Activated CD8-positive, alpha-beta memory T cell treated with anti-CD3 and anti-CD28 coated beads, Interleukin-2, amount 10 ng/mL, durations not matched to agents 7 days and 5 days (primary cell): ENCODE data around the gene ABCC2. TPM values are rescaled to one million over a fixed set of nuclear protein-coding genes. Genes with fewer than 3 reads are reported as not detected.
A peak's percentile ranks its signal among the peaks of the same experiment; 100 is the strongest.

Source experiments
- ATAC-seq: fragments of 150-1000 bp; cut with Tn5 transposase; one replicate; pipeline ENCODE4 v1.10.0; 2021; ENCODE audit warnings: moderate library complexity
- CTCF ChIA-PET: fragments of 350-600 bp; sonication (Branson Sonifier 250); formaldehyde crosslinking; loops from one replicate; lab custom pipeline; 2021; ENCODE audit warnings: antibody characterized with exemption; lab: Charles Lee
- DNase-seq: peaks from one replicate; pipeline ENCODE4 v3.0.0-alpha.2; 2020
- H3K27ac Mint-ChIP-seq: one replicate; pipeline ENCODE4 v1.8.0; 2021; ENCODE audit warnings: mild to moderate bottlenecking, mixed read lengths
- H3K27me3 Mint-ChIP-seq: one replicate; pipeline ENCODE4 v1.8.0; 2021; ENCODE audit warnings: mixed read lengths
- H3K36me3 Mint-ChIP-seq: one replicate; pipeline ENCODE4 v1.8.0; 2021; ENCODE audit warnings: mild to moderate bottlenecking, mixed read lengths
- H3K4me1 Mint-ChIP-seq: one replicate; pipeline ENCODE4 v1.8.0; 2021; ENCODE audit warnings: mixed read lengths
- H3K4me3 Mint-ChIP-seq: one replicate; pipeline ENCODE4 v1.8.0; 2021; ENCODE audit warnings: mild to moderate bottlenecking, moderate library complexity, mixed read lengths
- H3K9me3 Mint-ChIP-seq: one replicate; pipeline ENCODE4 v1.8.0; 2022; ENCODE audit warnings: low read depth, mixed read lengths
- total RNA-seq, 2 experiments: library from RNA; stranded (reverse); gene quantifications; one replicate each; pipeline ENCODE4 v1.2.3, GENCODE V29; 2021

The ABCC2 gene
- total RNA-seq, 2 experiments from 2014 or later, result 0.82 to 0.85 TPM

- no peak overlapping the region for H3K4me3 Mint-ChIP-seq
- ATAC-seq (no peak), DNase-seq (no peak)
- no peaks in the 10 kb centered on the region for H3K4me1 Mint-ChIP-seq
- H3K27ac Mint-ChIP-seq, result no peak overlapping the region
- H3K9me3 Mint-ChIP-seq, result peaks cover 5% of the 10 kb centered on the region
- H3K27me3 Mint-ChIP-seq, result no peaks in the 10 kb centered on the region
- CTCF ChIA-PET, result no interaction called here
- H3K36me3 Mint-ChIP-seq, result peaks cover 64% of the 10 kb centered on the region
Measured at GRCh38 chr10:99758211-99758891, 24.1 kb upstream of the ABCC2 start.

GRCh38 chr10:99760321-99760720, 22.1 kb upstream of the ABCC2 start:
- Mint-ChIP-seq H3K36me3 (peaks cover 62% of the 10 kb centered on the region), H3K27me3 (no peaks in the 10 kb centered on the region), H3K9me3 (peaks cover 6% of the 10 kb centered on the region), H3K27ac (no peak overlapping the region), H3K4me3 (no peak overlapping the region), H3K4me1 (peaks cover 4% of the 10 kb centered on the region)
- DNase-seq (no peak), ATAC-seq (no peak)
- CTCF ChIA-PET, result no interaction called here

DNA sequence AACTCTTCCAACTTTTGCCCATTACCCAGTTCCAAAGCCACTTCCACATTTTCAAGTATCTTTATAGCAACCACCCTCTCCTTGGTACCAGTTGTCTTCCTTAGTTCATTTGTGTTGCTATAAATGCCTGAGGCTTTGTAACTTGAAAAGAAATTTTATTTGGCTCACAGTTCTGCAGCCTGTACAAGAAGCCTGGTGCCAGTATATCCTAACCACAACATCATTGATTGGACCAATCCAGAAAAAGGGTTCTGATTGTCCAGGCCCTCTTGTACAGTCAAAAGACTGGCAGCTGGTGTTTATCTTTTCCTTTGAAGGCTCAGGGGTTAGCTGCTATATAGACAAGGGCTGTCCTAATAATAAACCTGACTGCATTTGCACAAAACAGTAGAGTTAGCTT, 21.1 kb upstream of the ABCC2 start:
- Mint-ChIP-seq H3K36me3 (peaks cover 53% of the 10 kb centered on the region), H3K27ac (no peak overlapping the region), H3K27me3 (no peaks in the 10 kb centered on the region), H3K9me3 (peaks cover 6% of the 10 kb centered on the region), H3K4me3 (no peak overlapping the region), H3K4me1 (peaks cover 14% of the 10 kb centered on the region)
- ATAC-seq (no peak), DNase-seq (no peak)
- CTCF ChIA-PET, result no interaction called here

DNA sequence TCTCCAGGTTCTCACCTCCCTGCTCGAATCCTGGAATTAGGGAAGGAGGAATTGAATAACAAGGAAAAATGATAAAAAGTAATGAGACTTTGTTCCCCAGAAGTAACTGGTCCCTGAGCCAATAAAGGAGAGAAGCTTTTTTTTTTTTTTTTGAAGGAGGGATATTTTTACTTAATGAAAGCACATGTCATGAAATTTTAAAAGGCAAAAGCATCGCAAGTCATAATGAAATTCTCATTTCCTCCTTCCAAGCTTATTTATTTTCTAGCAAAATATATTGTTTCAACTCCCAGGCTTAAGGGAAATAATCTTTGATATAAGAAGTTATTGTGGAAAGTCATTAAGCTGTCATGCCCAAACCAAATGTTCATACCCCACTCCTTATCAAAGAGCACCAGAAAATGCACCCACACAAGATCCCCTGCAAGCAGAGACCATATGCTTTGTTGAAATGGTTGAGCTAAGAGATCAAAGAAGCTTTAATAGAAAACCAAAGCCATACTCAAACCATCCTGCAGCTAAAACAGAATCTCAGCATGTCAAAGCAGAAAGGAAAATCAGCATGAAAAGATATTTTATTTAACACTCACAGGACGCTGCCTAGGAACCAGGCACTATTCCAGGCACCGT, 16.7 kb upstream of the ABCC2 start:
- Mint-ChIP-seq H3K27me3 (peaks cover 2% of the 10 kb centered on the region), H3K9me3 (peaks cover 6% of the 10 kb centered on the region), H3K4me3 (no peak overlapping the region), H3K36me3 (peaks cover 22% of the 10 kb centered on the region), H3K4me1 (peaks cover 22% of the 10 kb centered on the region), H3K27ac (peak overlapping the region; percentile 24)
- DNase-seq, result no peak
- CTCF ChIA-PET, result interaction anchor here (0.6 kb wide), 1 partner anchor 138 kb away, joined by 3 read pairs; no protein-coding TSS in a partner anchor
- ATAC-seq, result no peak

GRCh38 chr10:99766302-99766681, 16.1 kb upstream of the ABCC2 start:
- H3K9me3 Mint-ChIP-seq, result peaks cover 6% of the 10 kb centered on the region
- peaks cover 22% of the 10 kb centered on the region for H3K4me1 Mint-ChIP-seq
- peaks cover 18% of the 10 kb centered on the region for H3K36me3 Mint-ChIP-seq
- H3K4me3 Mint-ChIP-seq, result no peak overlapping the region
- CTCF ChIA-PET, result no interaction called here
- ATAC-seq, result peak; percentile 68
- DNase-seq, result peak; percentile 78
- peaks cover 2% of the 10 kb centered on the region for H3K27me3 Mint-ChIP-seq
- no peak overlapping the region for H3K27ac Mint-ChIP-seq

DNA sequence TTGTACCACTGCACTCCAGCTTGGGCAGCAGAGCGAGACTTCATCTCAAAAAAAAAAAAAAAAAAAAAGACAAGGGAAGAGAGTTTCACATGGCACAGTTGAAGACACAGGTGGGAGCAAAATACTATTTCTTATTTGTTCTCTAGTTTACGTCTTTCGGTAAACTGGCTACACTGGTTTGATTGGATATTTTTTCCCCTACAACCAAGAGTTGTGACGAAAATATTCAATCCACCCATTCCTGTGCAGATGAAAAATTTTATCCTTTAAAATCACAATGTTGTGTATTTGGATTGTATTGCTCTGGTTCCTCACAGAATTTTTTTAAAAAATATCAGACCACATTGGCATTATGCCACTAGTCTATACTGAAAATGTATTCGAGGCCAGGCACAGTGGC, 14.5 kb upstream of the ABCC2 start:
- H3K27ac Mint-ChIP-seq, result no peak overlapping the region
- no peak overlapping the region for H3K4me3 Mint-ChIP-seq
- H3K27me3 Mint-ChIP-seq, result peaks cover 2% of the 10 kb centered on the region
- CTCF ChIA-PET, result interaction anchor here (0.7 to 0.9 kb wide), 2 partner anchors 36 to 343 kb away, joined by 3 to 4 read pairs; partner anchors contain the start of genes COX15 and CUTC
- peaks cover 9% of the 10 kb centered on the region for H3K36me3 Mint-ChIP-seq
- peaks cover 1% of the 10 kb centered on the region for H3K9me3 Mint-ChIP-seq
- ATAC-seq (no peak), DNase-seq (no peak)
- peaks cover 22% of the 10 kb centered on the region for H3K4me1 Mint-ChIP-seq

DNA sequence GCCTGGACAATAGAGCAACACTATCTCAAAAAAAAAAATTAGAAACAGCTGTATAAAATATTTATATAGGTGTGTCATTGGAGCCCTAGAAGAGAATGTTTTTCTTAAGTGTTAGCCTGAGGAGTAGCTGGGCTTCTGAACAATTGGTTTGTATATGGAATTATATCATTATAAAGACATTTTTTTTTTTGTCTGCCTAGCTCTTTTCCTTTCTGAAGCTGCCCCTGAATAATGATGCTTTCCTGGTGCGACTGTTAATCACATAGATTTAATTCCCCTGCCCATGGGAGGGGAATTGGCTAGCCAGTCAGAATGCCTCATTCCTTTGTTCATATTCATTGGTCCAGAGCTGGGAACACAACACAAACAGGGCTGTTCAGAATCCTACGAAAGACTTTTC, 13.9 kb upstream of the ABCC2 start:
- H3K36me3 Mint-ChIP-seq, result peaks cover 7% of the 10 kb centered on the region

DNA sequence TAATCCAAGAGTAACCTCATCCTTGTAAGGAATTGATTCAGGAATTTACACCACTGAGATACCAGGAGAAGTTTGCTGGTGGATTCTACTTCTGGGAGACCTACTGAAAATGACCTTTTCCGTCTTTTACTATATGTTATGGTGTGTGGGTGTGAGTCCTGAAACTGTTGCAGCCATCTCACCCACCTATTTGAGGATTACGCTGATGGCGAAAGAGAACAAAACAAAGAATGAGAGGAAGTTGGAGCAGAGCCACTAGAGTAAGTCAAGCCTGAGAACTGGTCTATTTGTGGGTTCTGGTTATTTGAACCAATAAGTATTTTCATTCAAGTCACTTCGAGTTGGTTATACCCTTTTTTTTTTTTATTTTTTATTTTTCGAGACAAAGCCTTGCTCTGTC, 12.7 kb upstream of the ABCC2 start:
- Mint-ChIP-seq H3K4me3 (no peak overlapping the region), H3K27ac (no peak overlapping the region), H3K36me3 (no peaks in the 10 kb centered on the region), H3K9me3 (no peaks in the 10 kb centered on the region), H3K4me1 (peaks cover 19% of the 10 kb centered on the region), H3K27me3 (peaks cover 2% of the 10 kb centered on the region)
- ATAC-seq (no peak), DNase-seq (no peak)
- CTCF ChIA-PET, result no interaction called here

More for the DNA sequence above, 13.9 kb upstream of the ABCC2 start:
- CTCF ChIA-PET, result interaction anchor here (0.9 to 1.3 kb wide), 2 partner anchors 37 to 78 kb away, joined by 4 read pairs; partner anchors contain the start of genes COX15 and CUTC
- DNase-seq (no peak), ATAC-seq (no peak)
- Mint-ChIP-seq H3K9me3 (no peaks in the 10 kb centered on the region), H3K4me3 (no peak overlapping the region), H3K27ac (no peak overlapping the region), H3K4me1 (peaks cover 22% of the 10 kb centered on the region), H3K27me3 (peaks cover 2% of the 10 kb centered on the region)

GRCh38 chr10:99770408-99771045, 11.9 kb upstream of the ABCC2 start:
- ATAC-seq (no peak), DNase-seq (no peak)
- H3K27me3 Mint-ChIP-seq, result peaks cover 2% of the 10 kb centered on the region
- H3K27ac Mint-ChIP-seq, result no peak overlapping the region
- CTCF ChIA-PET, result no interaction called here
- H3K4me3 Mint-ChIP-seq, result no peak overlapping the region
- no peaks in the 10 kb centered on the region for H3K9me3 Mint-ChIP-seq
- H3K4me1 Mint-ChIP-seq, result peaks cover 16% of the 10 kb centered on the region
- H3K36me3 Mint-ChIP-seq, result no peaks in the 10 kb centered on the region

DNA sequence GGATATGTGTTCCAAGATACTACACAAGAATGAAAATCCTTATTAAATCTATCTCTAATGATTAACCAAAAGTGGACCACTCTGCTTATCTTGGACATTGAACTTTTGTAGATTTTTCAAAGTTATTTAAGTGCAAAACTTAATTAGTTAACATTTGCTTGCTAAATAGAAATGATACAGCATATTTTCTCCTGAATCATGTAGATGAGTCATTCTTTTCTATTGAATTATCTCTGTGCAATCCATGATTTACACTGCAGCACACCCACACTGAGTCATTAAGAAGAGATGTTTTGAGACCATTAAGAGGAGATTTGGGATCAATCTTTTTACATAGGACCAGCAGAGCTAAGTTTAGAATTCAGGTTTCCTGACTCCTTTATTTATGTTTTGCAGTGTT, 6.6 kb upstream of the ABCC2 start:
- ATAC-seq (no peak), DNase-seq (no peak)
- Mint-ChIP-seq H3K9me3 (no peaks in the 10 kb centered on the region), H3K27ac (no peak overlapping the region), H3K4me1 (peaks cover 11% of the 10 kb centered on the region), H3K4me3 (no peak overlapping the region), H3K36me3 (no peaks in the 10 kb centered on the region), H3K27me3 (peaks cover 3% of the 10 kb centered on the region)
- CTCF ChIA-PET, result no interaction called here

DNA sequence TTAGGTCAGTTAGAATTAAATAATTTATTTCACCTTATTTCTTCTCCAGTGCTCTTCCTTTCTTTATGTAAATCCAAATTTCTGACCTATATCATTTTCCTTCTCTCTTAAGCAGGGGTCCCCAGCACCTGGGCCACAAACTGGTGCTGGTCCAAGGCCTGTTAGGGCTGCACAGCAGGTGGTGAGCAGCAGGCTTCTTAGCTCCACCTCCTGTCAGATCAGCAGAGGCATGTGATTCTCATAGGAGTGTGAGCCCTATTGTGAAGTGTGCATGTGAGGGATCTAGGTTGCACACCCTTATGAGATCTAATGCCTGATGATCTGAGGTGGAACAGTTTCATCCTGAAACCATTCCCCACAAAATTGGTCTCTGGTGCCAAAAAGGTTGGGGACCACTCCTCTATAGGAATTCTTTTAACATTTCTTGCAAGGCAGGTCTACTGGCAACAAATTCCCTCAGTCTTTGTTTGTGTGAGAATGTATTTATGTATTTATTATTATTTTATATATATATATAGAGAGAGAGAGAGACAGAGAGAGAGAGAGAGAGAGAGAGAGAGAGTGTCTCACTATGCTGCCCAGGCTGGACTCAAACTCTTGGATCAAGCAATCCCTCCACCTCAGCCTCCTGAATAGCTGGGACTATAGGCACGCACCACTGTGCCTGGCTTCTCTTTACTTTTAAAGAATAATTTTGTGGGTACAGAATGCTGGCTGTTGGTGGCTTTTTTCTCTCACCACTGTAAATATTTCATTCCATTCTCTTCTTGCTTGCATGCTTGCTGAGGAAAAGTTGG, 4.3 kb upstream of the ABCC2 start:
- ATAC-seq (no peak), DNase-seq (no peak)
- no peak overlapping the region for H3K27ac Mint-ChIP-seq
- H3K4me1 Mint-ChIP-seq, result peaks cover 11% of the 10 kb centered on the region
- peaks cover 3% of the 10 kb centered on the region for H3K27me3 Mint-ChIP-seq
- H3K36me3 Mint-ChIP-seq, result no peaks in the 10 kb centered on the region
- CTCF ChIA-PET, result interaction anchor here (0.6 kb wide), 1 partner anchor 560 kb away, joined by 3 read pairs; no protein-coding TSS in a partner anchor
- H3K9me3 Mint-ChIP-seq, result no peaks in the 10 kb centered on the region
- no peak overlapping the region for H3K4me3 Mint-ChIP-seq

GRCh38 chr10:99779335-99779734, 3.1 kb upstream of the ABCC2 start:
- DNase-seq (no peak), ATAC-seq (peak; percentile 49)
- Mint-ChIP-seq H3K36me3 (no peaks in the 10 kb centered on the region), H3K27ac (no peak overlapping the region), H3K4me3 (no peak overlapping the region), H3K4me1 (peaks cover 11% of the 10 kb centered on the region), H3K9me3 (no peaks in the 10 kb centered on the region), H3K27me3 (peaks cover 3% of the 10 kb centered on the region)
- CTCF ChIA-PET, result no interaction called here

GRCh38 chr10:99781734-99782429, 558 bp upstream of the ABCC2 start:
- Mint-ChIP-seq H3K27me3 (peaks cover 3% of the 10 kb centered on the region), H3K4me3 (no peak overlapping the region), H3K27ac (no peak overlapping the region), H3K9me3 (no peaks in the 10 kb centered on the region), H3K36me3 (no peaks in the 10 kb centered on the region), H3K4me1 (peaks cover 12% of the 10 kb centered on the region)
- no peak for DNase-seq
- CTCF ChIA-PET, result no interaction called here
- ATAC-seq, result no peak
